ENCODE data around the gene CRIP2.

CRIP2 gene

DNA sequence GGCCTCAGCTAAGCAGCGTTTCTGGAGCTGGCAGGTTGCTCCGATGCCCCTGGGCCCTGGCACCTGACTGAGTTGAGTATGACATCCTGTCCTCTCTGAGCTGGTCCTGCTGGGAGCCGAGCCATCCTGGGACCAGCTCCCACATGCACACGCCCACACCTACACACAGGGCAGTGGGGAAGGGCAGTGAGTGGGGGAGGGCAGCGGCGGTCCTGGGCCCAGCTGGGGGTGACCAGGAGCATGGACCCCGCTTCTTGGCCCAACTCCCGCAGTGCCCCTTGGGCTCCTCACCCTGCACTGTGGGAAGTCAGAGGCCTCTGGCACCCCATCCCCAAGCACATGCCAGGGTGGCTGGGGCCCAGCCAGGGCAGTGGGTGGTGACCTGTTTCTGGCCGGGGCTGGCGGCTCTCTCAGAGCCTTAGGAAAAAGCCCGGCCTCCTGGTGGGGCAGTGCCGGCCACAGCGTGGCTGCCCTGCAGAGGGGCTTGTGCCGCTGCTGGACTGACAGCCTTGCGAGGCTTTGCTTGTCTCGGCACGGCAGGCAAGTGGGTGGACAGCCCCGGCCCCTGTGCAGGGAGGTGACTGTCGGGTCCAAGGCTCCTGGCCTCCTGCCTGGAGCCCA, 5.9 kb upstream of the CRIP2 start:
- WGBS (ENCODE audit: extremely low coverage, insufficient coverage, insufficient read length): no CpG with 5 or more reads among the region's 19 CpGs
- DNase-seq: no peak
- no peak overlapping the region for H4K12ac ChIP-seq (ENCODE audit: low read depth, low read length)
- no peaks in the 10 kb centered on the region for H3K79me2 ChIP-seq (ENCODE audit: control insufficient read depth, insufficient read depth, low read length, poor library complexity)
- no peaks in the 10 kb centered on the region for H3K27me3 ChIP-seq (ENCODE audit: insufficient read depth, low read length)
- no peak overlapping the region for H3K4me3 ChIP-seq (ENCODE audit: low read depth, low read length)
- no peak overlapping the region for H3K18ac ChIP-seq (ENCODE audit: low read length)
- H3K36me3 ChIP-seq (ENCODE audit: control insufficient read depth in 1 of 2, insufficient read depth in 2 of 2, low read length in 2 of 2): peaks cover 64 to 68% of the 10 kb centered on the region in 2 experiments
- no peak overlapping the region for H2BK5ac ChIP-seq (ENCODE audit: low read depth, low read length, poor library complexity)
- no peak overlapping the region for H3K27ac ChIP-seq (ENCODE audit: low read depth, low read length)
- no peak overlapping the region for H3K4ac ChIP-seq (ENCODE audit: low read depth, low read length)
- H2BK120ac ChIP-seq (ENCODE audit: insufficient read depth, low read length, poor library complexity): no peak overlapping the region
- H2BK12ac ChIP-seq (ENCODE audit: low read length): no peak overlapping the region
- no peak overlapping the region for H3K4me2 ChIP-seq (ENCODE audit: low read length)
- peaks cover 3% of the 10 kb centered on the region for H3K9me3 ChIP-seq (ENCODE audit: insufficient read depth, low read depth, low read length)
- no peak overlapping the region for H3K23ac ChIP-seq (ENCODE audit: low read length)
- H3K4me1 ChIP-seq (ENCODE audit: control insufficient read depth in 1 of 2, insufficient read depth in 2 of 2, low read length in 2 of 2): peaks cover 5 to 9% of the 10 kb centered on the region in 2 experiments
- H3K14ac ChIP-seq (ENCODE audit: low read length): no peak overlapping the region
- H3K9ac ChIP-seq (ENCODE audit: low read length): no peak overlapping the region
- peaks cover 4% of the 10 kb centered on the region for H3K79me1 ChIP-seq (ENCODE audit: low read length)
- no peak overlapping the region for H2AK5ac ChIP-seq (ENCODE audit: low read length)
- no peak overlapping the region for H2AFZ ChIP-seq (ENCODE audit: insufficient read depth, low read length, poor library complexity)
- no peak overlapping the region for H4K91ac ChIP-seq (ENCODE audit: low read depth, low read length)
- no peak overlapping the region for H4K8ac ChIP-seq (ENCODE audit: low read depth, low read length)

DNA sequence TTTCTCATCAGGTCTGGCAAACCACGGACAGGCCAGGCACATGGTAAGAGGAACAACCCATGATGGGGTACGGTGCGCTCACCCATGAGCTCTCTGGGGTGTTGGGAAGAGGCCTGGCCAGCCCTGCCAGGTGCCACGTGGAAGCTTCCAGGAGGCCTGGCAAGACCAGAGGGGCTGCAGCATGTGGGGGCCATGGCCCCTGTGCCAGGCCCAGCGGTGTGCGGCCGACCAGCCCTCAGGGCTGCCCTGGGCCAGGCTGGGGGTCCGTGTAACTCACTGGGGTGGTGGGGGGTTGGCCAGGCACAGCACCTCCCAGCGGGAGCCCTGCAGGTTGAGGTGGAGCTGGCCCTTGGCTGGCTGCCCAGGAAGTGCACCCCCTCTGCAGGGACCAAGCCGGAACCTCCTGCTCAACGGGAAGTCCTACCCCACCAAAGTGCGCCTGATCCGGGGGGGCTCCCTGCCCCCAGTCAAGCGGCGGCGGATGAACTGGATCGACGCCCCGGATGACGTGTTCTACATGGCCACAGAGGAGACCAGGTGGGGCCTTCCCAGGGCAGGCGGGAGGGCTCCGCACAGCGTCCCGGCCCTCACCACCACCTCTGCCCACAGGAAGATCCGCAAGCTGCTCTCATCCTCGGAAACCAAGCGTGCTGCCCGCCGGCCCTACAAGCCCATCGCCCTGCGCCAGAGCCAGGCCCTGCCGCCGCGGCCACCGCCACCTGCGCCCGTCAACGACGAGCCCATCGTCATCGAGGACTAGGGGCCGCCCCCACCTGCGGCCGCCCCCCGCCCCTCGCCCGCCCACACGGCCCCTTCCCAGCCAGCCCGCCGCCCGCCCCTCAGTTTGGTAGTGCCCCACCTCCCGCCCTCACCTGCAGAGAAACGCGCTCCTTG, 4.9 kb upstream of the CRIP2 start:
- no peak overlapping the region for H3K4me3 ChIP-seq (ENCODE audit: low read depth, low read length)
- peaks cover 55 to 59% of the 10 kb centered on the region in 2 experiments for H3K36me3 ChIP-seq (ENCODE audit: control insufficient read depth in 1 of 2, insufficient read depth in 2 of 2, low read length in 2 of 2)
- H2AFZ ChIP-seq (ENCODE audit: insufficient read depth, low read length, poor library complexity): no peak overlapping the region
- no peak overlapping the region for H3K4ac ChIP-seq (ENCODE audit: low read depth, low read length)
- H3K9me3 ChIP-seq (ENCODE audit: insufficient read depth, low read depth, low read length): peaks cover 3% of the 10 kb centered on the region
- H3K23ac ChIP-seq (ENCODE audit: low read length): no peak overlapping the region
- H3K18ac ChIP-seq (ENCODE audit: low read length): no peak overlapping the region
- peaks cover 6% of the 10 kb centered on the region for H3K79me1 ChIP-seq (ENCODE audit: low read length)
- H3K79me2 ChIP-seq (ENCODE audit: control insufficient read depth, insufficient read depth, low read length, poor library complexity): no peaks in the 10 kb centered on the region
- no peak overlapping the region for H4K12ac ChIP-seq (ENCODE audit: low read depth, low read length)
- H4K91ac ChIP-seq (ENCODE audit: low read depth, low read length): no peak overlapping the region
- H3K9ac ChIP-seq (ENCODE audit: low read length): no peak overlapping the region
- no peak overlapping the region for H2BK120ac ChIP-seq (ENCODE audit: insufficient read depth, low read length, poor library complexity)
- peaks cover under 1% of the 10 kb centered on the region for H3K27me3 ChIP-seq (ENCODE audit: insufficient read depth, low read length)
- no peak overlapping the region for H2BK5ac ChIP-seq (ENCODE audit: low read depth, low read length, poor library complexity)
- H3K4me2 ChIP-seq (ENCODE audit: low read length): no peak overlapping the region
- H2BK12ac ChIP-seq (ENCODE audit: low read length): no peak overlapping the region
- no peak overlapping the region for H3K14ac ChIP-seq (ENCODE audit: low read length)
- DNase-seq: no peak
- H2AK5ac ChIP-seq (ENCODE audit: low read length): no peak overlapping the region
- H3K4me1 ChIP-seq (ENCODE audit: control insufficient read depth in 1 of 2, insufficient read depth in 2 of 2, low read length in 2 of 2): peaks cover 7 to 12% of the 10 kb centered on the region in 2 experiments
- no CpG with 5 or more reads among the region's 54 CpGs for WGBS (ENCODE audit: extremely low coverage, insufficient coverage, insufficient read length)
- no peak overlapping the region for H4K8ac ChIP-seq (ENCODE audit: low read depth, low read length)
- no peak overlapping the region for H3K27ac ChIP-seq (ENCODE audit: low read depth, low read length)

GRCh38 chr14:105470350-105471296, 4.0 kb upstream of the CRIP2 start:
- Histone ChIP-seq H4K12ac (ENCODE audit: low read depth, low read length) (no peak overlapping the region), H2BK5ac (ENCODE audit: low read depth, low read length, poor library complexity) (peak overlapping the region; percentile 3), H3K79me1 (ENCODE audit: low read length) (peaks cover 7% of the 10 kb centered on the region), H4K91ac (ENCODE audit: low read depth, low read length) (peak overlapping the region; percentile 42), H2AFZ (ENCODE audit: insufficient read depth, low read length, poor library complexity) (no peak overlapping the region), H4K8ac (ENCODE audit: low read depth, low read length) (no peak overlapping the region), H2BK120ac (ENCODE audit: insufficient read depth, low read length, poor library complexity) (peak overlapping the region; percentile 14), H3K4ac (ENCODE audit: low read depth, low read length) (no peak overlapping the region), H3K4me1 (ENCODE audit: control insufficient read depth in 1 of 2, insufficient read depth in 2 of 2, low read length in 2 of 2) (peaks cover 8 to 20% of the 10 kb centered on the region in 2 experiments), H3K23ac (ENCODE audit: low read length) (no peak overlapping the region), H3K18ac (ENCODE audit: low read length) (no peak overlapping the region), H3K14ac (ENCODE audit: low read length) (no peak overlapping the region), H3K4me2 (ENCODE audit: low read length) (no peak overlapping the region), H2AK5ac (ENCODE audit: low read length) (no peak overlapping the region), H3K9ac (ENCODE audit: low read length) (no peak overlapping the region), H2BK12ac (ENCODE audit: low read length) (no peak overlapping the region), H3K9me3 (ENCODE audit: insufficient read depth, low read depth, low read length) (no peaks in the 10 kb centered on the region), H3K79me2 (ENCODE audit: control insufficient read depth, insufficient read depth, low read length, poor library complexity) (no peaks in the 10 kb centered on the region), H3K4me3 (ENCODE audit: low read depth, low read length) (no peak overlapping the region), H3K27me3 (ENCODE audit: insufficient read depth, low read length) (peaks cover 9% of the 10 kb centered on the region), H3K27ac (ENCODE audit: low read depth, low read length) (no peak overlapping the region), H3K36me3 (ENCODE audit: control insufficient read depth in 1 of 2, insufficient read depth in 2 of 2, low read length in 2 of 2) (peaks cover 46 to 50% of the 10 kb centered on the region in 2 experiments)
- no CpG with 5 or more reads among the region's 34 CpGs for WGBS (ENCODE audit: extremely low coverage, insufficient coverage, insufficient read length)
- peak; percentile 71 to 79 for DNase-seq

DNA sequence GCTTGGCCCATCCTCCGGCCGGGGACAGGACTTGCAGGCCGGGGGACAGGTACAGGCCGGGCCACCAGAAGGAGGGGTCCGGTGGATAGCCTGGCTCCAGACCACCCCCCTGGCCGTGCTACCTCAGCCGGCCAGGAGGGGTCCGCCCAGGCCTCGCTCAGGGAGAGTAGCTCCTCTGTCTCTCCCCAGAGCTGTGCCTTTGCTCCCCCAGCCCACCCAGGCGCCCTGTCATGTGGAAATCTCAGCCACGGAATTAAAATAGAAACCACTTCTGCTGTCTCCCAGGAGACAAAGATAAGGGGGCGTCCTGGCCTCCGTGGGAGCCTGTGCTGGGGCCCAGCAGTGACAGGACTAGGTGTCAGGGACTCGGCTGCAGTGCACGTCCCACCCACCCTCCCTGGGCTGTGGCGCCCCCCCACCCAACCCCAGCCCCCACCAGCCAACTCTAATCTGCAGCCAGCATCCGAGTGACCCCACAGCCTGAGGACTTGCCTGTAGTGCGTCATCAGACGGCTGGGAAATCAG, 3.3 kb upstream of the CRIP2 start:
- no peak overlapping the region for H3K18ac ChIP-seq (ENCODE audit: low read length)
- H4K91ac ChIP-seq (ENCODE audit: low read depth, low read length): peak overlapping the region; percentile 42
- H3K27ac ChIP-seq (ENCODE audit: low read depth, low read length): peak overlapping the region; percentile 47
- H3K4me3 ChIP-seq (ENCODE audit: low read depth, low read length): no peak overlapping the region
- H3K4me2 ChIP-seq (ENCODE audit: low read length): no peak overlapping the region
- peaks cover 7% of the 10 kb centered on the region for H3K79me1 ChIP-seq (ENCODE audit: low read length)
- H3K4ac ChIP-seq (ENCODE audit: low read depth, low read length): no peak overlapping the region
- H2AFZ ChIP-seq (ENCODE audit: insufficient read depth, low read length, poor library complexity): no peak overlapping the region
- H4K12ac ChIP-seq (ENCODE audit: low read depth, low read length): no peak overlapping the region
- H2BK12ac ChIP-seq (ENCODE audit: low read length): no peak overlapping the region
- H2BK120ac ChIP-seq (ENCODE audit: insufficient read depth, low read length, poor library complexity): no peak overlapping the region
- no peak overlapping the region for H3K23ac ChIP-seq (ENCODE audit: low read length)
- peaks cover 13% of the 10 kb centered on the region for H3K27me3 ChIP-seq (ENCODE audit: insufficient read depth, low read length)
- no peaks in the 10 kb centered on the region for H3K79me2 ChIP-seq (ENCODE audit: control insufficient read depth, insufficient read depth, low read length, poor library complexity)
- no peak overlapping the region for H3K14ac ChIP-seq (ENCODE audit: low read length)
- WGBS (ENCODE audit: extremely low coverage, insufficient coverage, insufficient read length): no CpG with 5 or more reads among the region's 19 CpGs
- no peak for DNase-seq
- H2AK5ac ChIP-seq (ENCODE audit: low read length): no peak overlapping the region
- no peak overlapping the region for H3K9ac ChIP-seq (ENCODE audit: low read length)
- peaks cover 10 to 23% of the 10 kb centered on the region in 2 experiments for H3K4me1 ChIP-seq (ENCODE audit: control insufficient read depth in 1 of 2, insufficient read depth in 2 of 2, low read length in 2 of 2)
- no peak overlapping the region for H4K8ac ChIP-seq (ENCODE audit: low read depth, low read length)
- no peaks in the 10 kb centered on the region for H3K9me3 ChIP-seq (ENCODE audit: insufficient read depth, low read depth, low read length)
- no peak overlapping the region for H2BK5ac ChIP-seq (ENCODE audit: low read depth, low read length, poor library complexity)
- H3K36me3 ChIP-seq (ENCODE audit: control insufficient read depth in 1 of 2, insufficient read depth in 2 of 2, low read length in 2 of 2): peaks cover 39 to 42% of the 10 kb centered on the region in 2 experiments
